ENCODE data around the gene SOD2. TPM values are rescaled to one million over a fixed set of nuclear protein-coding genes. Genes with fewer than 3 reads are reported as not detected.

SOD2 gene
- total RNA-seq, 1 experiment from 2014 or later = 80.5 TPM

DNA sequence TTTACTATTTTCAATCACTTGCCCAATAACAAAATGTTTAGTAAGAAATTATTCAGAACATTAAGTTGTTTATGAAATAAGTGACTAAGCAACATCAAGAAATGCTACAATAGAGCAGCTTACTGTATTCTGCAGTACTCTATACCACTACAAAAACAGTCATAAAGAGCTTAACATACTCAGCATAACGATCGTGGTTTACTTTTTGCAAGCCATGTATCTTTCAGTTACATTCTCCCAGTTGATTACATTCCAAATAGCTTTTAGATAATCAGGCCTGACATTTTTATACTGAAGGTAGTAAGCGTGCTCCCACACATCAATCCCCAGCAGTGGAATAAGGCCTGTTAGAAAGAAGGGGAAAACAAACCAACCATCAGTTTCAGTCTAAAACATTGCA lies 10.7 kb downstream of the SOD2 start:
- Histone ChIP-seq H4K8ac (replicated peaks; ENCODE audit: insufficient read length, low read depth, low read length) (no peak overlapping the region), H3K79me1 (ENCODE audit: insufficient read depth, low read depth, low read length, poor library complexity, severe bottlenecking) (no peaks in the 10 kb centered on the region), H3K4me1 (ENCODE audit: insufficient read depth, low read length) (no peaks in the 10 kb centered on the region), H3K4me2 (ENCODE audit: insufficient read depth, insufficient read length, low read length) (no peak overlapping the region), H3K23me2 (ENCODE audit: insufficient read length, low read depth, low read length, poor library complexity, severe bottlenecking) (no peaks in the 10 kb centered on the region), H2BK15ac (ENCODE audit: low read depth, low read length) (no peak overlapping the region), H2AFZ (ENCODE audit: low read length) (no peak overlapping the region), H3T11ph (ENCODE audit: low read length) (no peak overlapping the region), H2BK120ac (ENCODE audit: low read depth, low read length, poor library complexity, severe bottlenecking) (no peak overlapping the region), H2BK20ac (ENCODE audit: low read depth, low read length, poor library complexity, severe bottlenecking) (no peak overlapping the region), H3K79me2 (ENCODE audit: insufficient read depth, low read length) (no peaks in the 10 kb centered on the region), H4K20me1 (ENCODE audit: control insufficient read depth, insufficient read depth, insufficient read length) (no peaks in the 10 kb centered on the region), H2BK5ac (ENCODE audit: insufficient read length, low read length) (no peak overlapping the region), H3K9me3 (ENCODE audit: control insufficient read depth, low read depth, low read length) (no peaks in the 10 kb centered on the region), H2BK12ac (ENCODE audit: insufficient read length, low read depth, low read length) (no peak overlapping the region), H3K14ac (ENCODE audit: insufficient read depth, low read length) (no peak overlapping the region), H3K23ac (ENCODE audit: insufficient read length, low read depth, low read length) (no peak overlapping the region), H4K91ac (ENCODE audit: insufficient read length, low read depth, low read length) (no peak overlapping the region), H3K56ac (ENCODE audit: insufficient read length, low read depth, low read length) (no peak overlapping the region), H3K27me3 (ENCODE audit: insufficient read depth, low read length) (no peaks in the 10 kb centered on the region), H3K27ac (ENCODE audit: insufficient read length, low read depth, low read length) (no peak overlapping the region), H4K5ac (ENCODE audit: insufficient read length, low read depth, low read length) (no peak overlapping the region), H3K9ac (ENCODE audit: extremely low read depth, insufficient read length, low read length) (no peak overlapping the region), H2AK5ac (ENCODE audit: insufficient read length, low read length) (no peak overlapping the region), H3K4ac (ENCODE audit: low read depth, low read length) (no peak overlapping the region), H3K18ac (ENCODE audit: insufficient read length, low read depth, low read length) (no peak overlapping the region)
- H3K4me3 Mint-ChIP-seq = no peak overlapping the region
- DNase-seq = no peak
- H3K27ac Mint-ChIP-seq = no peak overlapping the region
- H3K4me1 Mint-ChIP-seq = no peaks in the 10 kb centered on the region
- H3K27me3 Mint-ChIP-seq (ENCODE audit: low read depth) = no peaks in the 10 kb centered on the region
- TF ChIP-seq, protein P1, sequence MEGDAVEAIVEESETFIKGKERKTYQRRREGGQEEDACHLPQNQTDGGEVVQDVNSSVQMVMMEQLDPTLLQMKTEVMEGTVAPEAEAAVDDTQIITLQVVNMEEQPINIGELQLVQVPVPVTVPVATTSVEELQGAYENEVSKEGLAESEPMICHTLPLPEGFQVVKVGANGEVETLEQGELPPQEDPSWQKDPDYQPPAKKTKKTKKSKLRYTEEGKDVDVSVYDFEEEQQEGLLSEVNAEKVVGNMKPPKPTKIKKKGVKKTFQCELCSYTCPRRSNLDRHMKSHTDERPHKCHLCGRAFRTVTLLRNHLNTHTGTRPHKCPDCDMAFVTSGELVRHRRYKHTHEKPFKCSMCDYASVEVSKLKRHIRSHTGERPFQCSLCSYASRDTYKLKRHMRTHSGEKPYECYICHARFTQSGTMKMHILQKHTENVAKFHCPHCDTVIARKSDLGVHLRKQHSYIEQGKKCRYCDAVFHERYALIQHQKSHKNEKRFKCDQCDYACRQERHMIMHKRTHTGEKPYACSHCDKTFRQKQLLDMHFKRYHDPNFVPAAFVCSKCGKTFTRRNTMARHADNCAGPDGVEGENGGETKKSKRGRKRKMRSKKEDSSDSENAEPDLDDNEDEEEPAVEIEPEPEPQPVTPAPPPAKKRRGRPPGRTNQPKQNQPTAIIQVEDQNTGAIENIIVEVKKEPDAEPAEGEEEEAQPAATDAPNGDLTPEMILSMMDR (conservative IDR thresholded peaks at IDR 0.05) = no peak
- no CpG with 5 or more reads among the region's 3 CpGs for WGBS (ENCODE audit: extremely low coverage, insufficient read length, low lambda C conversion rate)
- H3K9me3 Mint-ChIP-seq = no peaks in the 10 kb centered on the region
- H3K36me3 Mint-ChIP-seq (ENCODE audit: insufficient read depth in 1 of 3, low read depth in 3 of 3) = peaks cover 17 to 45% (median 42%) of the 10 kb centered on the region in 3 experiments; a peak in 6 of 7 replicates

Measured in H9 (cell line).